Stimulated activated CD8-positive, alpha-beta memory T cell treated with anti-CD3 and anti-CD28 coated beads, Interleukin-15, amount 100 ng/mL, for 48 hours (primary cell): ENCODE data around the gene TLE3.

ENCODE experiments used
- DNase-seq, 2 donors: peaks; one replicate each; pipeline ENCODE4 v3.0.0-alpha.2; 2020; ENCODE audit warnings: low read depth in 2 of 2

Gene TLE3

DNA sequence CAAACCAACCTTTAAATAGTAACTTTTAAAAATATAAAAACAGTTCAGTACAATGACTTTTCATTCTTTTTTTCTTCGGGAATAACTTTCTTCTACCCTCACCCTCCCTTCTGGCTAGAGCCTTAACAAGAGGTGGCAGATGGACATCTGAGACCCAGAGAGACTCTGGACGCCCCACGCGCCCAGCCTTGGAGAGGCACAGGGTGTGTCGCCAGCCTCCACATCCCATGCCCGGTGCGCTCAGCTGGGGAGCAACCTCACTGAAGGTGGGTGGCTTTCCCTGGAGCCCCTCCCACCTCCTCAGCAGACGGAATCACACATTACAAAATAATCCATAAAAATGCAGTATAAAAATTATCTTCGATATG is 49.5 kb downstream of the TLE3 start:
- DNase-seq = no peak

DNA sequence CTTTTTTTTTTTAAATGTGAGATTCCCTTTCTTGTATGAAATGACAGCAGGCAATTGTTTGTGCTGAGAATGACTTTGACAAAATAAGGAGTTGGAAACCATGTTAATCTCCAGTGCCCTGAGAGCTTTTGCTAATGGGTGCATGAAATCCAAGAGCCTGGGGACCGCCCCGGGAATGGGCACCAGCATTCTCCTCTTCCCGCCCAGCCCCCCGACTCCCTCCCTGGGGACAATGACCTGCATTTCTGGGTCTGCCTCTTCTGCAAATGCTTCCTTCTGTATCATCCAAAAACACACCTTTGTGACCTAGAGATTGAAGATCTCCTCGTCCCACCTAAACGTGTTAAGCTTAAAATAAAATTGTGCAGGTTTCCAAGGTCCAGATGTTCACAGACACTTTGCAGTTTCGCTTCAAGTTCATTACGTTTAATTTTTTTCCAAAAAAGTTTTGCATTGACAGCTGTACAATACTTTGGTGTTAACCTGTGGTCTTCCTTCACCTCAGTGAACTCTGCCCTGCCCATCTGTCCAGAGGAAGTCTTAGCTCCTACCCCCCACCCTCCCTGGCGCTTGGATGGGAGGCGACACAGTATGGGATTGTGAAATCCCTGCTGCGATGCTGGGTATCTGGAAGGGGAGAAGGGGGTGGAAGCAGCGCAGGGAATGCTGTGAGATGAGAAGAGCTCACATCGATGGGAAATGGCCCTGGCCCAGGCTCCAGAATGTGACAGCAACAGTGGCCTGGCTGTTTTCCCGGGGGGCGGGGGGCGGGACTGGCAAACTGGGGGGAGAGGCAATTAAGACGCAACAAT is 50.1 kb downstream of the TLE3 start:
- DNase-seq = no peak

DNA sequence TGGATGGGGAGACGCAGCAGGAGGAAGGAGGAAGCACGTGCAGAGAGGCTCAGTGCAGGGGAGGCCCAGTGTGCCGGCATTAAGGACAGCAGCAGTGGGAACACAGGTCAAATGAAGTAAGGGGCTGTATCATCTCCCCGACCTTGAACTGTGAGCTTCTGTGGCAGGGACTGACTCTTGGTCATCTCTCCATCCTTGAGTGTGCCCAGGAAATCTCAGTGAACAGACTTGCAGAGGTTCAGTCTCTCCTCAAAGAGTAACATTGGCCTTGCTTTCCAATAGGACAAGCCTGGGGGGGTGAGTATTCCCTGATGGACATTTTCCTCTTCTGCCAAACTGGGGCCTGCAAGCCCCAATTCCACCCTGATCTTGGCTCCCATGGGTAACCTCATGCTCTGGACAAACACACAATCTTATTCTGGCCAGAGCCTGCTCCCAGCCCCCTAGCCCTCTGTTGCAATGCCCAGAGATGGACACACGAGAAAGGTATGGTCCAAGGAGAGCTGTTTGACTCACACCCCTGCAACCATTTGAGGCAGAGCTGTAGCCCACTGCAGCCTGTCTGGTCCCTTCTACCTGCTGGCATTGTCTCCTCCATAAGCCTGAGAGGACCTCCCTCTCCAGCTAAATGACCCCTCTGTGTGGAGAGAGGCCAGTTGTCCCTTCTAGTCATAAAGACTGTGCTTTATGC is 50.9 kb downstream of the TLE3 start:
- DNase-seq = no peak

DNA sequence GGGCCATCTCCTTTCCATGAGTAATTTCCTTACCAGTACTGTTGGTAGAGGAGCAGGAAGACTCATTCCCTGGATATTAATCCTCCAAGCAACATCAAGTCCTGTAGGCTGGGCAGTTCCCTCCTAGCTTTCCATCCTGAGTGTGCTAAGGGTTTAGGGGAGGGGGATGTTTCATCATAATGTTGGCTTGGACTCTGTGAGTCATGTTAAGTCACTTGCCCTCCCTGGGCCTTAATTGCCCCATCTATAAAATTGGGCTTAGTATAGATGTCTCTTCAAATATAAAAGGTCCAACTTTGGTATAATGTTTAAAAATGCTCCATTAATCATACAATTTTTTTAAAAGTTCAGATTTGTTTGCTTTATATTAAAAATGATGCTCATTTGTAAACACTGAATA is 52.7 kb downstream of the TLE3 start:
- DNase-seq = no peak

DNA sequence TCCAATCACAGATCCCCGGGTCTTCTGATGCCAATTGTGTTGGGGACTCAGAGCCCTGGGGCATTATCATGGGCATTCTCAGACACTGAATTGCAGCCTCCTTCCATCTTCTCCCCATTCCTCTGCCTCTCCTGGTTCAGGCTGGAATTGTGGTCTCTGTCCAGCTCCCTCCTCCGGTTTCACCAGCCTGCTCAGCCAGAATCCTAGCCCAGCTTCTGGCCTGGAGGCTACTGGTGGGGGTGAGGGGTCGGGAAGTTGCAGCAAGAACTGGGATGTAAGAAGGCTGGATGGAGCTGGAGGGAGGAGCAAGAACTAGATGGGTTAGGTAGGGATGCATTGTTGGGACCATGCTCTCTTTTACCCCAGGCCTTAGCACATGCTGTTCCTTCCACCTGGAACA is 53.5 kb downstream of the TLE3 start:
- no peak for DNase-seq

DNA sequence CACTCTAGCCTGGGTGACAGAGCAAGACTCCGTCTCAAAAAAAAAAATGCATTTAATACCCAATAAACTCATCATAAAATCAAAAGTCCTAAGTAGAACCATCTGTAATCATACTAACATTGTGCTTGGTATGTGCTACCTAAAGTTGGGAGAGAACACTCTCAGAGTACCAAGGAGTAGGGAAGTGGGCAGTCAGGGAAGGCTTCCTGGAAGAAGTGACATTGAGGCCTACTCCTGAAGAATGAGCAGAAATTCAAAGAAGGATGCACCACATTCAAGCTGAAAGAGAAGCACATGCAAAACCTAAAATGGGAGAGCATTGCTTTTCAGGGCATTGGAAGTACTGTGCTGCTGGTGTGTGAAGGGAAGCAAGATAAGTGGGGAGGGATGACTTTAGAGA is 54.1 kb downstream of the TLE3 start:
- no peak for DNase-seq

DNA sequence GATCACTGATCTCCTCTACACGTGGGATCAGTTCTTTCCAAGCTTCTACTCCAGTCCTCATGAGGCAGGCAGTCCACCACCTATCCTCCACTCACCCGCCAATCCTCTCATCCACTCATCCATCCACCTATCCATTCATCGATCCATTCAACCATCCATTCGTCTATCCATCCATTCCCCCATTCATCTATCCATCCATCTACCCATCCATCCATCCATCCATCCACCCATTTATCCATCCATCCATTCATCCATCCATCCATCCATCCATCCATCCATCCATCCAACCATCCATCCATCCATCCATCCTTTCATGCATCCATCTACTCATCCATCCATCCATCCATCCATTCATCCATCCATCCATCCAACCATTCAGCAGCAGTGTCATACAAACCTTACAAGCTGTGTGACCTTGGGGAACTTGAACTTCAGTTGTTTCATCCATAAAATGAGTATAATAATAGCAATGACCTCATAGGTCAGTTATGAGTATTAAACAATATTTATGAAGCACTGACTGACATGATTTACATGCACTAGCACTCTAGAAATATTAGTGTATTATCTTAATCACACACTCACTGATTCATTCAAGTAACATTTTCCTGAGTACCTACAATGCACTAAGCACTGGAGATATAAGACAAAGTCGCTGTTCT is 55.0 kb downstream of the TLE3 start:
- DNase-seq = no peak

DNA sequence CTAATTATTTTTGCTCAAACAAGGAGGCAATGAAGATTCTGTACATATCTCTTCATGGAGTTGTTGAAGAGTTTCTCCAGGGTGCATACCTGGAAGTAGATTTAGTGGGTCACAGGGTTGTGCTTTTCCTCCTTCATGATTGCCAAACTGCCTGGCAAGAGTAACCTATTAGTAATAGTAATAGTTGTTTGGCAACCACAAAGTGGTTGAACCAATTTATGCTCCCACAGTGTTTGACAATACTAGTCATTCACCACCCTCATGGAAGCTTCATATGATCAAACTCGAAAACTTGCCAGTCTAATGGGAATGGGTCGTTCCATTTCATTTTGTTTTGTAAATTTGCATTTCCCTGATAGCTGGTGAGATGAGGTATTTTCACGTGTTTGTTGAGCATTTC is 57.8 kb downstream of the TLE3 start:
- DNase-seq = no peak

DNA sequence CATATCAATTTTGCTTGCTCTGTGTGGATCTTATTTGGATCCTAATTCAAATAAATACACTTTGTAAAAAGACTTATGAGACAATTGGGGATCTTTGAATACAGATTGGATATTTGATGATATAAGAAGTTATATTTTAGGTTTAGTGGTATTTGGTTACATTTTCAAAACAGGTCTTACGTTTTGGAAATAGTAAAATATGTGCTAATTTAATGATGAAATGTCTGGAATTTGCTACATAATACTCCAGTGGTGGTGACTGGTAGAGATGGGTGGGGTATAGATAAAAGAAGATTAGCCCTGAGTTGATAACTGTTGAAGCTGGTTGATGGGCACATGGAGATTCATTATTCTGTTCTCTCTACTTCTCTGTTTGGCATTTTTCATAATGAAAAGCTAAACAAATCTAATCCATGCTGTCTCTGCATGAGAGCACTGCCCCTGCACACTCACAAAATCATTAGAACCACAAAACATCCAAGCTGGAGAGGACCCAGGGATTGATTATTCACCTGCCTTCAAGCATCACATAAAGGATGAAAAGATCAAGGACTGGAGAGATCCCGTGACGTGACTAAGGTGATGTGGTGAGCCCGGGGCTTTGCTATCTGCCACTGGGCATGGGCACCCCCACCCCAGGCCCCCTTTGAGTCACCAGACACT is 58.9 kb downstream of the TLE3 start:
- no peak for DNase-seq

DNA sequence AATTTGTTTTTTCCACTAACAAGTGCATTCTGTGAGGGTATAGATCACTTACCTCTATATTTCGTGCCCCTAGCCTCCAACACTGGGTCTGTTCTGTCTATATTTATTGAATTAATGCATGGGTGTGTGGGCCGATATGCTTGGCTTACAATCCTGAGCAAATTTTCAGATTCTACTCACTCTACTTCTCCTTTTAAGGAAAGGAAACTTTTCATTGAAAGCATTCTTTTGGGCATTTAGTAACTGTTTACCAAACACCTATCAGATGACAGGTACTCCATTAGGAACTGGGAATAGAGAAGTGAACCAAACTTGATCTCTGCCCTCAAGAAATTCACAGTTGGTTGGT is 60.5 kb downstream of the TLE3 start:
- no peak for DNase-seq

DNA sequence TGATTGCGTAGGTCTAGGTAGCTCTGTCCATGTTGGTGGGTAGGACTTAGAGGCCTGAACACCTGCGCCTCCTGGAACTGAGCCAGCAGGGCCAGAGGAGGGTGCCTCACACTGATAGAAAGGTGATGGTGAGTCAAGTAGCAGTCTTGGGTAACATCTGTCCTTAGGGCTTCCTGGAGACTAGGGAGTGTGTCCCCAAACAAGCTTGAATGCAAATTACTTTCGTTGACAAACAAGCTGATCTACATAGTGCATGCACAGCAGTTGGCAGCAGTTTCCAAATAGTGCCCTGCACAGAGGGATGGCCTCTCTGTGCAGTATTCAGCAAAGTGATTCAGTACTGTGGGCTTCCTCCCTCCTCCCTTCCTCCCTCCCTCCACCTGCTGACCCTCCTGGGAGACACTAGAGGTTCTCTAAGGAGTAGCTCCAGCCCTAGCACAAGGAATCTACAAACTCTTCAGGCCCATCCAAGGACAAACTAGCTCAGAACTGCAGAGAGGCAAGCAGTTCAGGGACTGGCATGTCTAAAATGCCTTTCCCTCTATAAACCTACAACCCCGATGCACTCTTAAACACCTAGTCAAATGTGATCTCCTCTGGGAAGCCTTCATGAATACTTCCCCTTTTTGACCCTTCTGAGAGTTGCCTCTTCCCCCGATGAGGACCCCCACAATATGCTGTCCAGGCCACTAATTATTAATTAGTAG is 61.0 kb downstream of the TLE3 start:
- no peak for DNase-seq

DNA sequence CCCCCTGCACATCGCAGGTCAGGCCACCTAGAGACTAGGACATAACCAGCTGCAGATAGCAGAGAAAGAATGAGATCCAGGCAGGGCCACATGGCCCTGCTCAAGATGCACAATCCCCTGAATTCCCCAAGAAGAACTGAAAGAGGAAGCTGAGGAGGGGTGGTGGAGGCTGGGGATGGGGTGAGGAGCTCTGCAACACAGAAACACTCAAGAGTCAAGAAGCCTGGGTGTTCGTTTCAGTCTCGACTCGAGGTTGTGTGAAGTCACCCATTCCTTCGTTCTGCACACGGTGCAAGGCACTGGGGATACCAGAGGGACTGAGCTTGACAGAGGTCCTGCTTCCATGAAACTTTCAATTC is 62.0 kb downstream of the TLE3 start:
- no peak for DNase-seq

DNA sequence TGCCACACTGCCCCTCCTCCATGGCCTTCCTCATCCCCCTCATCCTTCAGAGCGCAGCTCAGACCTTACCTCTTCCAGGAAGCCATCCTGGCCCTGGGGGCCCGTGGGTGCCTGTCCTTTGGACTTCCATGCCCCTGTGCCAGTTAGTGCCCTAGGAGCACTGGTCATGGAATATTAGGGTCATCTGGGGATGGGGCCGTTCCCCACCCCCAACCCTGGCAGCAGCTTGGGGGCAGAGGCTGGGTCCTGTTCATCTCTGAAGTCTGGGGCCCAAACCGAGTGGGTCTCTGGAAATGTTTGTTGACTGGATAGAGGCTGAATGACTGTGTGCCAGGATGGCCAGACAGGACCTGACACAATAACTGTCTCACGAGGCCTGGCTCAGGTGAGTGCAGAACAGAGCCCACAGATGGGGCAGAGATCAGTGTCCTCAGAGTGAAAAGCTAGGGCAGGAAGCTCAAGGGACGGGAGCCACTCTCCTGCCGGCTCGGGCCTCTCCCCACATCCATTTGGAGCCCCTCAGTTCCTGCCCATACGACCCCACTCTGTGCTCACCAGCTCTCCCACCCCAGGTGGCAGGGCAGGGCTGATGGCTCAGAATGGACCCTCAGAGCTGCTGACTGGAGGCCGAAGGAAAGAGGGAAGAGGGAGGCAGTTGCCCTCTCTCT is 62.5 kb downstream of the TLE3 start:
- no peak for DNase-seq

DNA sequence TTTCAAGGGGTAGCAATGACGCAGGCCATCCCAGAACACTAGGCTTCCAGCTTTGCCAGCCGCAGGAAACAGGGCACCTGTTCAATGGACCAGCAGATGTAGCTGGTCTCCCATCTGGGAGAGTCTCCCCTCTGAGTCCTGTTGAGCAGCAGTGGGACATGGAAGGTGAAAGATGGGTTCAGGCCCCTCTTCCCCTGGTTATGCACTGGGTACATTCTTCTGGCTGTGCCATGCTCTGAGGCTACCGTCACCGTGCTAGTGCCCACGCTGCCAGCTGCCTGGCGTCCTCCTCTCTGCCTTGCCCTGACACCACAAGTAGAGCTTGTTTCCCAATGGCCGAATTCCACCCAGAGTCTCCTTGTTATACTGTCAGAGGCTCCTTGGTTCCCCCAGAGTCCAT is 63.1 kb downstream of the TLE3 start:
- no peak for DNase-seq

DNA sequence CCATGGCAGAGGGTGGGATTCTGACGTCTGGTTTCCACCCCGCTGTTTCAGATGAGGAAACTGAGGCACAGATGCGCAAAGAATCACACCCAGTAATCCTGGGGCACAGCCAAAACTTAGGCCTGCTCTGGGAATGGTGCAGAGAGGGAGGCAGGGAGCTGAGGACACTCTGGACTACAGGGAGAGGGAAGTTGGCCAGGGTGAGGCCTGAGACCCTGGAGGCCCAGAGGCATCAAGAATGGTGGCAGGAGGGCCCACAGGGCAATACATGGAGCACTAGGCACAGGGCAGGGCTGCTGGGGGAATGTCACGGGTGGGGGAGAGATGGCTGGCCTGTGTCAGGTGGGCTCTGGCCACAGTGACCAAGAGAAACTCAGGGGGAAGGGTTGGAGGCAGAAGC is 63.6 kb downstream of the TLE3 start:
- no peak for DNase-seq

DNA sequence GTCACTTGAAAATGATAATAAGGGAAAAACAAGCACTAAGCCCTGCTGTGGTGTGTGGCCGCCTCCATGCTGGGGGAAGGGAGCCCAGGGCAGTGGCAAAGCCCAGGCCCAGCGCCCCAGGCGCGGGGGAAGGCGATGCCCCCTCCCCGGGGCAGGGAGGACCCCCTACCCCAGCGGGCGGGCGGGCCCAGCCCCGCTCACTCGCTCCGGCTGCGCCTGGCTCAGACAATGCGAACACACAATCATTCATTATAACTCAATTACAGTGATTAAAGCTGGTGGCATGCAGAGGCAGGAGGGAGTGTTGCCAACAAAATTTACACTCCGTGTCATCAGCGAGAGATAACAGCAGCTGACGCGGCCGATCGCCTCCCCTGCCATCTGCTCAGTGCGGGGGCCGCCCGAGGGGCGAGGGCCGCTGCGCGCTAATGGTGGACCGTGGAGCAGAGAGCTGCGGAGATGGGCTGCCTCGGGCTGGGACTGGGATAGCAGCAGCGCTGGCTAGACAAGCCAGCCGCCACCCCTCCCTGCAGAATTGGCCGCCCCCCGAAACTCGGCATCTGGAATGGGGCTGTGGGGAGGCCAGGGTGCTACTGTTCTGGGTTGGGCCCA is 64.1 kb downstream of the TLE3 start:
- DNase-seq = no peak

DNA sequence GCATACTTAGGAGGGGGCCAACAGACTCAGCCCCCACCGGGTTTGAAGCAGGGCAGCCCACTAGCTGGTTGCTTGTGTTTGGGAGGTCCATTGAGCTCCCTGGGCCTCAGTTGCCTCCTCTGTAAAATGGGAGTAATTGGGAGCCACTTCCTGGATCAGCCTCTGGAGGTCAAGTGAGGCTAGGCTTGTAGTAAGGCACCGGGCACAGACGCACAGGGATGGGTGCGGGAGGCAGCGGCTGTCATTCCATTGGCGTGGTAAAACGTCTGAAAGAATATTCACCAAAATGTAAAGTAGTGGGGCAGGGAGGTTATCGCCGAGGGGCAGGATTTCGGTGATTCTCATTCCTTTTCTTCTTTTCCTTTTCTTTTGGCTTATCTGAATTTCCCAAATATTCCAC is 64.6 kb downstream of the TLE3 start:
- DNase-seq = no peak

DNA sequence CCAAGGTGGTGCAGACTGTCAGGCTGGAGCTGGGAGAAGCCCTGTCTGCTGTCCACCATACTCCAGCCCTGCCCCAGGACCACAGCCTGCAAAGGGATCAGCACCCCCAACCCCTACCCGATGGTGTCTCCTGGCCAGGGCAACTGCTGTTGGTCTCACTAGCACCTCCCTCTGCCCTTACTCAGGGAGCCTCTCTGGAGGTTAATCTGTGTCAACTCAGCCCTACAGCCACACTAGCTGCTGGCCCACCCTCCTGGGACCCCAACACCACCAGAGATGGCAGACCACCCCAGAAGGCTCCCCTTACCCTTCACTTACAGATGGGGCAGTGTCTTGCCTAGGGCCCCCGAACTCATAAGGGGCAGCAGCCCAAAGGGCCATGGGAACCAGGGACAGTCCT is 65.2 kb downstream of the TLE3 start:
- no peak for DNase-seq

DNA sequence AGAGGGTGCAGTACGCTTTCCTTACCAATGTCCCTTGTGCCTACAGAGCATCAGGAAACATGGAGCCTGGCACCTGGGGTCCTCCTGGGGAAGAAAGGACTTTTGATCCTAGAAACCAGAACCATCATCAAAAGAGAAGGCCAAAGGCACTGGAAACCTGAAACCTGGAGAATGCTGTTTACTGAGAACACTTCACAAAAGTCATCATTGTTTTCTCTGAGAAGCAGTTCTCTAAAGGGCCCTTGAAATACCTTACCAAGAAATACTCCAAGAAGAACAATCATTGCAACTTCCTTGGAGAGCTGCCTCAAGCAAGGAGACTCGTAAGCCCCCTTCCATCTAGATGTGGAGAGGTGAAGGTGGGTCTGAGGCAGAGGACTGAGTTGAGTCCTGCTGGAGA is 66.0 kb downstream of the TLE3 start:
- DNase-seq = no peak

DNA sequence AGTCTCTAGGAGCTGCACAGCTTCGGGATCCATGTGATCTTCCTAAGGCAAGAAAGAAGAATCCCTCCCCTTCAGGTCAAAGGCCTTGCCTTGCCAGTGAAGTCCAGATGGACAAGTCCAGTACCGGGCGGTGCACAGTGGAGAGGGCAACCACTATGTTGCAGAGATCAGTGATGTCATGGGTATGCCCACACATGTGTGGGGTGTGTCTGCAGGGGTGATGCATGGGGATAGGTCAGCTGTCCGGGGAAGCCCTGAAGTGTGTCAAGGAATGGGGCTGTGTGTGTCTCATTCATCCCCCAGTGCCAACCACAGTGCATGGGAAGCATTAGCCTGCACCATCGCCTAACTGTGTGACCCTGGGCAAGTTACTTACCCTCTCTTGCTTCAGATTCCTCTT is 66.5 kb downstream of the TLE3 start:
- DNase-seq = no peak

DNA sequence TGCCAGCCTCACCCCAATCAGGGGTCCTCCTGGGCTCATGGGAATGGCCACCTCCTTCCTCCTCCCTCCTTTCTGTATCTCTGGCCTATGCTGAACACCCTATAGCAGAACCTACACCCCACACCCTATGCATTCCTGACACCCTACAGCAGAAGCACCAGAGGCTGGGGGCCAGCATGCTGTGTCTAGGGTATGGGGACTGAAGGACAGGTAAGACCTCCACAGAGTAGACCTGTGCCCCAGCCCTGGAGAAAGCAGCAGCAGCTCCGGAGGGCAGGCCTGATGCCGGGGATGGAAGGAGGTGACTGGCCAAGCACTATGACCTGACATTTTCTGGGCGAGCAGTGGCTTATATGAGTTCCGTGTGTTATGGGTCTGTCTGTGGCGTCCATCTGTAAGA is 66.9 kb downstream of the TLE3 start:
- DNase-seq = no peak
